HepG2 (cell line): ENCODE data around the gene SMAP1. TPM values are rescaled to one million over a fixed set of nuclear protein-coding genes. Genes with fewer than 3 reads are reported as not detected.

Experiments
- ATAC-seq: fragments of 200-7000 bp; cut with Tn5 transposase; 3 replicates; pipeline ENCODE4 v1.9.1; 2020; ENCODE audit warnings: mild to moderate bottlenecking, moderate library complexity
- BruUV-seq: library from RNA; stranded (reverse); fragments of 400-500 nt; replicated peaks from 2 replicates; lab custom pipeline; 2021; lab: Mats Ljungman, UMichigan
- CTCF ChIA-PET: fragments of 300-600 bp; formaldehyde crosslinking; extraction: SDS; loops from one replicate; lab custom pipeline; 2021; ENCODE audit warnings: low total read pairs, inconsistent platforms, low intra/inter-chr PET ratio; lab: Yijun Ruan, JAX
- POLR2A ChIA-PET: fragments of 350-600 bp; sonication (Branson Sonifier 250); formaldehyde crosslinking; loops from one replicate; lab custom pipeline; 2020; ENCODE audit warnings: antibody characterized with exemption, inconsistent platforms; lab: Yijun Ruan, JAX
- DNase-seq: peaks from one replicate; pipeline ENCODE4 v3.0.0-alpha.2; 2015; ENCODE audit warnings: low spot score
- FAIRE-seq: peaks from 3 replicates; lab custom pipeline; 2011; peaks lifted over from hg19 to GRCh38; lab: Jason Lieb, UNC
- H2AFZ ChIP-seq: one replicate; pipeline ENCODE4 v1.6.1; 2011; ENCODE audit warnings: low read length, inconsistent platforms
- H3K27ac ChIP-seq: fragments of 300-600 bp; 3 replicates; pipeline ENCODE4 v1.8.0; 2011; ENCODE audit warnings: mixed run types, mild to moderate bottlenecking, mixed read lengths, low read length, inconsistent platforms; ENCODE audit not compliant: insufficient read depth; ENCODE audit errors: extremely low read length
- H3K27me3 ChIP-seq, 2 experiments: fragments of 200-600 bp in 1 of 2; 2 replicates in 1 of 2; 3 replicates in 1 of 2; pipeline versions ENCODE4 v1.6.0 to v1.8.0; 2011; ENCODE audit warnings: low read length in 2 of 2, mild to moderate bottlenecking in 2 of 2, moderate library complexity in 2 of 2, inconsistent platforms in 1 of 2; ENCODE audit not compliant: insufficient read depth in 2 of 2, control insufficient read depth in 1 of 2
- H3K36me3 ChIP-seq, 2 experiments: fragments of 200-600 bp in 1 of 2; replicated peaks in 1 of 2; 2 replicates in 1 of 2; 3 replicates in 1 of 2; pipeline versions ENCODE4 v1.5.1 to v1.8.0; 2011; ENCODE audit warnings: low read length in 2 of 2, inconsistent platforms in 1 of 2; ENCODE audit not compliant: insufficient read depth in 2 of 2, control insufficient read depth in 1 of 2
- H3K4me1 ChIP-seq: 2 replicates; pipeline ENCODE4 v1.5.1; 2012; ENCODE audit warnings: low read length, inconsistent platforms; ENCODE audit not compliant: insufficient read depth
- H3K4me2 ChIP-seq: 2 replicates; pipeline ENCODE4 v1.6.0; 2011; ENCODE audit warnings: low read depth, low read length, inconsistent platforms
- H3K4me3 ChIP-seq, 3 experiments: fragments of 200-600 bp in 1 of 3; sonication (generic), shearing (Covaris generic) in 1 of 3; replicated peaks in 1 of 3; 2 replicates each; pipeline ENCODE4 v1.5.1; 2011 to 2016; ENCODE audit warnings: low read length in 3 of 3, inconsistent platforms in 2 of 3, low read depth in 2 of 3, mild to moderate bottlenecking in 2 of 3, control low read depth in 1 of 3, mixed read lengths in 1 of 3; ENCODE audit not compliant: insufficient read depth in 1 of 3
- H3K79me2 ChIP-seq: one replicate; pipeline ENCODE4 v1.6.1; 2011; ENCODE audit warnings: low read length, inconsistent platforms; ENCODE audit not compliant: insufficient read depth
- H3K9ac ChIP-seq: 2 replicates; pipeline ENCODE4 v1.6.0; 2011; ENCODE audit warnings: mild to moderate bottlenecking, low read depth, low read length, inconsistent platforms; ENCODE audit not compliant: insufficient read depth
- H3K9me3 ChIP-seq: 2 replicates; pipeline ENCODE4 v1.5.1; 2012; ENCODE audit warnings: mild to moderate bottlenecking, low read length
- H4K20me1 ChIP-seq: 2 replicates; pipeline ENCODE4 v1.6.0; 2011; ENCODE audit warnings: inconsistent platforms, mild to moderate bottlenecking, low read length, moderate library complexity; ENCODE audit not compliant: insufficient read depth
- ATAD3A ChIP-seq: sonication (generic); formaldehyde crosslinking; IDR thresholded peaks from 2 replicates; pipeline ENCODE4 v1.4.0; 2020; ENCODE audit warnings: missing genetic modification reagents
- CEBPG ChIP-seq: IDR thresholded peaks from 2 replicates; pipeline ENCODE4 v1.6.1; 2016
- WGBS: methylation state at CpG from one replicate; pipeline ENCODE4 v1.1.6; 2017; ENCODE audit warnings: low lambda C conversion rate; 5-methylcytosine and 5-hydroxymethylcytosine counted together
- in situ Hi-C: cut with HindIII; loops from 2 replicates; pipeline ENCODE4 v1.10.0; 2017; ENCODE audit warnings: low pct_unique_long_range_greater_than_20kb; ENCODE audit not compliant: extremely low pct_ligation_motif_present
- intact Hi-C: fragments of 100-400 bp; cut with micrococcal nuclease; formaldehyde crosslinking; loops from one replicate; pipeline ENCODE4 v1.10.0; 2022; ENCODE audit not compliant: unreplicated experiment
- polyA plus RNA-seq, 8 experiments: library from polyadenylated mRNA; depleted of rRNA in 3 of 8; stranded (reverse) in 7 of 8; unstranded in 1 of 8; fragments of >200 nt; fragmentation: Illumina TruSeq in 4 of 8; extraction: Trizol in 4 of 8; gene quantifications; 2 replicates each; pipeline versions ENCODE4 v1.2.1 to v1.2.3, GENCODE V29; 2011 to 2016; ENCODE audit warnings: low read depth in 4 of 8, missing spikeins in 1 of 8, mixed read lengths in 1 of 8; ENCODE audit not compliant: insufficient read depth in 1 of 8
- total RNA-seq, 5 experiments: library from RNA; depleted of rRNA; stranded (reverse); fragments of >200 nt; fragmentation: Illumina TruSeq; extraction: Trizol; gene quantifications; 2 replicates each; pipeline ENCODE4 v1.2.3, GENCODE V29; 2016; ENCODE audit warnings: low read depth in 1 of 5
- TF ChIP-seq, protein P1 (sequence below): sonication (generic); formaldehyde crosslinking; IDR thresholded peaks from 2 replicates; pipeline ENCODE4 v1.4.0; 2020; ENCODE audit warnings: missing genetic modification reagents
- TF ChIP-seq, protein P2 (sequence below): sonication (generic); formaldehyde crosslinking; IDR thresholded peaks from 2 replicates; pipeline ENCODE4 v1.5.0; 2020; ENCODE audit warnings: missing genetic modification reagents
- TF ChIP-seq, protein P3 (sequence below): sonication (generic); formaldehyde crosslinking; IDR thresholded peaks from 2 replicates; pipeline ENCODE4 v1.4.0; 2020; ENCODE audit warnings: low read depth, mild to moderate bottlenecking, missing genetic modification reagents
- TF ChIP-seq, protein P4 (sequence below): sonication (generic); formaldehyde crosslinking; IDR thresholded peaks from 2 replicates; pipeline ENCODE4 v1.8.0; 2022; ENCODE audit warnings: mild to moderate bottlenecking, missing genetic modification reagents, moderate library complexity

SMAP1 gene
- total and polyA plus RNA-seq, 2 of the 13 experiments (the other 11 are each of a cell fraction or from before 2014, with no cell fraction given), result 13.4 to 17.8 TPM

DNA sequence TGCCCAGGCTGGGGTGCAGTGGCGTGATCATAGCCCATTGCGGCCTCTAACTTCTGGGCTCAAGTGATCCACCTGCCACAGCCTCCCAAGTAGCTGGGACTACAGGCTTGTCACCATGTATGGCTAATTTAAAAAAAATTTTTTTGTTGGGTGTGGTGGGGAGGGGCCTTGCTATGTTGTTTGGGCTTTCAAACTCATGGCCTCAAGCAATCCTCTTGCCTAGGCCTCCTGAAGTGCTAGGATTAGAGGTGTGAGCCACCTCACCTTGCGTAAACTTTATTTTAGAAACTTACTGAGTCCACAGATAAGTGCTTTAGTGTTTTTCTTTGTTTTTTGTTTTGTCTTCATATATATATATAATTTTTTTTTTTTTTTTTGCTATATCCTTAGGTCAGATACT lies 9.1 kb downstream of the SMAP1 start:
- H3K27me3 ChIP-seq, result no peaks in the 10 kb centered on the region
- no TSS peak for BruUV-seq
- WGBS, result 95% methylated on average over 3 of the region's 3 CpGs
- POLR2A ChIA-PET, result no interaction called here
- H2AFZ ChIP-seq, result no peak overlapping the region
- no peak for DNase-seq
- no peaks in the 10 kb centered on the region for H3K36me3 ChIP-seq
- peaks cover 16% of the 10 kb centered on the region for H3K4me1 ChIP-seq
- in situ Hi-C loops (loop anchor here (10.0 to 25.0 kb wide), 2 partner anchors 132 to 465 kb away; no protein-coding TSS in a partner anchor), intact Hi-C loops (no loop called here)
- TF ChIP-seq, protein P1, sequence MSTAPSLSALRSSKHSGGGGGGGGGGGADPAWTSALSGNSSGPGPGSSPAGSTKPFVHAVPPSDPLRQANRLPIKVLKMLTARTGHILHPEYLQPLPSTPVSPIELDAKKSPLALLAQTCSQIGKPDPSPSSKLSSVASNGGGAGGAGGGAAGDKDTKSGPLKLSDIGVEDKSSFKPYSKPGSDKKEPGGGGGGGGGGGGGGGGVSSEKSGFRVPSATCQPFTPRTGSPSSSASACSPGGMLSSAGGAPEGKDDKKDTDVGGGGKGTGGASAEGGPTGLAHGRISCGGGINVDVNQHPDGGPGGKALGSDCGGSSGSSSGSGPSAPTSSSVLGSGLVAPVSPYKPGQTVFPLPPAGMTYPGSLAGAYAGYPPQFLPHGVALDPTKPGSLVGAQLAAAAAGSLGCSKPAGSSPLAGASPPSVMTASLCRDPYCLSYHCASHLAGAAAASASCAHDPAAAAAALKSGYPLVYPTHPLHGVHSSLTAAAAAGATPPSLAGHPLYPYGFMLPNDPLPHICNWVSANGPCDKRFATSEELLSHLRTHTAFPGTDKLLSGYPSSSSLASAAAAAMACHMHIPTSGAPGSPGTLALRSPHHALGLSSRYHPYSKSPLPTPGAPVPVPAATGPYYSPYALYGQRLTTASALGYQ (CRISPR knock-in tag), result no peak
- TF ChIP-seq, protein P2, sequence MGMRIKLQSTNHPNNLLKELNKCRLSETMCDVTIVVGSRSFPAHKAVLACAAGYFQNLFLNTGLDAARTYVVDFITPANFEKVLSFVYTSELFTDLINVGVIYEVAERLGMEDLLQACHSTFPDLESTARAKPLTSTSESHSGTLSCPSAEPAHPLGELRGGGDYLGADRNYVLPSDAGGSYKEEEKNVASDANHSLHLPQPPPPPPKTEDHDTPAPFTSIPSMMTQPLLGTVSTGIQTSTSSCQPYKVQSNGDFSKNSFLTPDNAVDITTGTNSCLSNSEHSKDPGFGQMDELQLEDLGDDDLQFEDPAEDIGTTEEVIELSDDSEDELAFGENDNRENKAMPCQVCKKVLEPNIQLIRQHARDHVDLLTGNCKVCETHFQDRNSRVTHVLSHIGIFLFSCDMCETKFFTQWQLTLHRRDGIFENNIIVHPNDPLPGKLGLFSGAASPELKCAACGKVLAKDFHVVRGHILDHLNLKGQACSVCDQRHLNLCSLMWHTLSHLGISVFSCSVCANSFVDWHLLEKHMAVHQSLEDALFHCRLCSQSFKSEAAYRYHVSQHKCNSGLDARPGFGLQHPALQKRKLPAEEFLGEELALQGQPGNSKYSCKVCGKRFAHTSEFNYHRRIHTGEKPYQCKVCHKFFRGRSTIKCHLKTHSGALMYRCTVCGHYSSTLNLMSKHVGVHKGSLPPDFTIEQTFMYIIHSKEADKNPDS (CRISPR knock-in tag), result no peak
- TF ChIP-seq CEBPG (CRISPR knock-in tag) (no peak), ATAD3A (no peak)
- TF ChIP-seq, protein P3, sequence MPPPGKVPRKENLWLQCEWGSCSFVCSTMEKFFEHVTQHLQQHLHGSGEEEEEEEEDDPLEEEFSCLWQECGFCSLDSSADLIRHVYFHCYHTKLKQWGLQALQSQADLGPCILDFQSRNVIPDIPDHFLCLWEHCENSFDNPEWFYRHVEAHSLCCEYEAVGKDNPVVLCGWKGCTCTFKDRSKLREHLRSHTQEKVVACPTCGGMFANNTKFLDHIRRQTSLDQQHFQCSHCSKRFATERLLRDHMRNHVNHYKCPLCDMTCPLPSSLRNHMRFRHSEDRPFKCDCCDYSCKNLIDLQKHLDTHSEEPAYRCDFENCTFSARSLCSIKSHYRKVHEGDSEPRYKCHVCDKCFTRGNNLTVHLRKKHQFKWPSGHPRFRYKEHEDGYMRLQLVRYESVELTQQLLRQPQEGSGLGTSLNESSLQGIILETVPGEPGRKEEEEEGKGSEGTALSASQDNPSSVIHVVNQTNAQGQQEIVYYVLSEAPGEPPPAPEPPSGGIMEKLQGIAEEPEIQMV (CRISPR knock-in tag), result no peak
- TF ChIP-seq, protein P4, sequence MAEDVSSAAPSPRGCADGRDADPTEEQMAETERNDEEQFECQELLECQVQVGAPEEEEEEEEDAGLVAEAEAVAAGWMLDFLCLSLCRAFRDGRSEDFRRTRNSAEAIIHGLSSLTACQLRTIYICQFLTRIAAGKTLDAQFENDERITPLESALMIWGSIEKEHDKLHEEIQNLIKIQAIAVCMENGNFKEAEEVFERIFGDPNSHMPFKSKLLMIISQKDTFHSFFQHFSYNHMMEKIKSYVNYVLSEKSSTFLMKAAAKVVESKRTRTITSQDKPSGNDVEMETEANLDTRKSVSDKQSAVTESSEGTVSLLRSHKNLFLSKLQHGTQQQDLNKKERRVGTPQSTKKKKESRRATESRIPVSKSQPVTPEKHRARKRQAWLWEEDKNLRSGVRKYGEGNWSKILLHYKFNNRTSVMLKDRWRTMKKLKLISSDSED (CRISPR knock-in tag), result no peak
- no peak overlapping the region for H3K9ac ChIP-seq
- peaks cover 44% of the 10 kb centered on the region for H3K79me2 ChIP-seq
- H3K4me3 ChIP-seq, result no peak overlapping the region
- no peak overlapping the region for H3K4me2 ChIP-seq
- H3K27ac ChIP-seq, result no peak overlapping the region
- CTCF ChIA-PET, result no interaction called here
- FAIRE-seq, result no peak
- no peak for ATAC-seq
- no peaks in the 10 kb centered on the region for H3K9me3 ChIP-seq
- H4K20me1 ChIP-seq, result 0 out of 2 replicates have a peak, but pooled peaks cover 2% of the 10 kb centered on the region
